Measurements from ENCODE around the gene PPP2R3A.

PPP2R3A gene

DNA sequence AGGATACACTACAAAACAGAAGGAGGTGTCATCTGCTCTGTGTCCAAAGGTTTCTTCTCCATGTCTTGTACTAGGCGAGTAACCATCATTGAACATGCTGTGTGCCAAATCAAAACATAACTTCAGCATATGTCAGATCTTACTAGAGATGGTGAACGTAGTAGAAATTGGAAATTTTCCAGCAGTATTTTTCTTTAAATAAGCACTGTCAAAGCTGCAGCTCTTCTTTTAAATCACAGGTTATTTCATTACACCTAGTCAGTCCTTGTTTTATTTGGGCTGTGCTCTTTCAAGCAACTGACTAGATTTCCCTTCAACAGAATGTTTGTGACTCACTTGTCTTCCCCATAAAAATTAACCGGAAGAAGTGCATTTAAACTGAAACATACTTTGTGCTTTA is 184.1 kb downstream of the PPP2R3A start:
- TF ChIP-seq POLR2AphosphoS5 (IDR thresholded peaks at IDR 0.05; ENCODE audit: low read depth, low read length) (no peak), TAF1 (IDR thresholded peaks at IDR 0.05; ENCODE audit: borderline replicate concordance, insufficient read depth, low read length) (no peak), FOXP2 (optimal IDR thresholded peaks at IDR 0.05; ENCODE audit: borderline replicate concordance, extremely low read depth, extremely low read length, insufficient read depth) (no peak), SIN3A (IDR thresholded peaks at IDR 0.05; ENCODE audit: borderline replicate concordance, insufficient read depth, low read length) (no peak)
- TF ChIP-seq, protein P1, sequence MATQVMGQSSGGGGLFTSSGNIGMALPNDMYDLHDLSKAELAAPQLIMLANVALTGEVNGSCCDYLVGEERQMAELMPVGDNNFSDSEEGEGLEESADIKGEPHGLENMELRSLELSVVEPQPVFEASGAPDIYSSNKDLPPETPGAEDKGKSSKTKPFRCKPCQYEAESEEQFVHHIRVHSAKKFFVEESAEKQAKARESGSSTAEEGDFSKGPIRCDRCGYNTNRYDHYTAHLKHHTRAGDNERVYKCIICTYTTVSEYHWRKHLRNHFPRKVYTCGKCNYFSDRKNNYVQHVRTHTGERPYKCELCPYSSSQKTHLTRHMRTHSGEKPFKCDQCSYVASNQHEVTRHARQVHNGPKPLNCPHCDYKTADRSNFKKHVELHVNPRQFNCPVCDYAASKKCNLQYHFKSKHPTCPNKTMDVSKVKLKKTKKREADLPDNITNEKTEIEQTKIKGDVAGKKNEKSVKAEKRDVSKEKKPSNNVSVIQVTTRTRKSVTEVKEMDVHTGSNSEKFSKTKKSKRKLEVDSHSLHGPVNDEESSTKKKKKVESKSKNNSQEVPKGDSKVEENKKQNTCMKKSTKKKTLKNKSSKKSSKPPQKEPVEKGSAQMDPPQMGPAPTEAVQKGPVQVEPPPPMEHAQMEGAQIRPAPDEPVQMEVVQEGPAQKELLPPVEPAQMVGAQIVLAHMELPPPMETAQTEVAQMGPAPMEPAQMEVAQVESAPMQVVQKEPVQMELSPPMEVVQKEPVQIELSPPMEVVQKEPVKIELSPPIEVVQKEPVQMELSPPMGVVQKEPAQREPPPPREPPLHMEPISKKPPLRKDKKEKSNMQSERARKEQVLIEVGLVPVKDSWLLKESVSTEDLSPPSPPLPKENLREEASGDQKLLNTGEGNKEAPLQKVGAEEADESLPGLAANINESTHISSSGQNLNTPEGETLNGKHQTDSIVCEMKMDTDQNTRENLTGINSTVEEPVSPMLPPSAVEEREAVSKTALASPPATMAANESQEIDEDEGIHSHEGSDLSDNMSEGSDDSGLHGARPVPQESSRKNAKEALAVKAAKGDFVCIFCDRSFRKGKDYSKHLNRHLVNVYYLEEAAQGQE (IDR thresholded peaks at IDR 0.05; ENCODE audit: insufficient read depth in 1 of 2, low read depth in 2 of 2, low read length in 2 of 2), result no peak

DNA sequence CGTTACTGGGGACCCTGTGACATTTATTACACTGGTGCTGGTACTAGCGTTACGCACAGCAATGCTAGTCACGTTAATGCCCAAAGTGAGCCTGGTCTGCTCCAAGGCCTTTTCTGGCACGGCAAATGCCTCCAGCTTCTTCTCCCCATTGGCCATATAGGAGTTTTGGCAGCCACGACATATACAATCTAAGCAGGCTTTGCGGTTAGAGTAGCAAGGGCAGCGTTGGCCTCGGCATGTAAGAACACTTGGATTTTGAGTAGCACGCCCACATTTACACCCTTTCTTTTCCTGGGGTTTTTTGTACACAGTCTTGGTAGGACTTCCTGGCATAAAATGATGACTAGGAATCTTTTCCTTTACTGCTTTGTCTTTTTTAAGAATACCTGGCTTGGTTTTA is 185.7 kb downstream of the PPP2R3A start:
- no peak for TF ChIP-seq SIN3A (IDR thresholded peaks at IDR 0.05; ENCODE audit: borderline replicate concordance, insufficient read depth, low read length)
- TF ChIP-seq, protein P1 (IDR thresholded peaks at IDR 0.05; ENCODE audit: insufficient read depth in 1 of 2, low read depth in 2 of 2, low read length in 2 of 2), result no peak
- TF ChIP-seq FOXP2 (optimal IDR thresholded peaks at IDR 0.05; ENCODE audit: borderline replicate concordance, extremely low read depth, extremely low read length, insufficient read depth), result no peak
- no peak for TF ChIP-seq TAF1 (IDR thresholded peaks at IDR 0.05; ENCODE audit: borderline replicate concordance, insufficient read depth, low read length)
- TF ChIP-seq POLR2AphosphoS5 (IDR thresholded peaks at IDR 0.05; ENCODE audit: low read depth, low read length), result no peak

DNA sequence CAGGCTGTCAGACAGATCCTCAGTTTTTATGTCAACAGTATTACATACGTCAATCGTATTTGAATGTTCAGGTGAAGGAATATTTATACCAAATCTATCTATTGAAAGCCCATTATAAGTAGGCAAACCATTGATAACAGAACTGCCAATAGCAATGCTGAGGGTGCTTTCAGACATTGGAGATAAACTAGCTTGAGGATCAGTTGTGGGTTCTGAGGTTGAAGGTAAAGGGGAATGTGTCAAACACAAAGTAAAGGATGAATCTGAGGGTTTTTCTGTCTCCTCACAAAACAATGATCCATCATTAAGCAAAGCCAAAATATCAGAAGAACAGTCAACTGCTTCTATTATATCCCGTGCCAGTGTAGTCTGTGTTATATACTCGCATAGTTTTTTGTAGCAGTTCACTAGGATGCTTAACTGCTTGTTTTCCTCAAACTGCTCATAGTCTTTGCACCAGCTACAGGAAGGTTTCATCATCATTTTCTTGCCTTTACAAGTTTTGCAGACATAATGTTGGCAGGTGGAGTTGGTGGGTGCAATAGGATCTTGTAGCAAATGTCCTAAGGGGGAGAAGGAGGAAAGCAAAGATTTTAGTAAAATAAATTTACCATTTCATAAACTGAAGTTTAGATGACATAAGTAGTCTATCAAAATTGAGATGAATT is 186.8 kb downstream of the PPP2R3A start:
- TF ChIP-seq, protein P1 (IDR thresholded peaks at IDR 0.05; ENCODE audit: insufficient read depth in 1 of 2, low read depth in 2 of 2, low read length in 2 of 2), result no peak
- no peak for TF ChIP-seq FOXP2 (optimal IDR thresholded peaks at IDR 0.05; ENCODE audit: borderline replicate concordance, extremely low read depth, extremely low read length, insufficient read depth)
- TF ChIP-seq SIN3A (IDR thresholded peaks at IDR 0.05; ENCODE audit: borderline replicate concordance, insufficient read depth, low read length), result no peak
- no peak for TF ChIP-seq POLR2AphosphoS5 (IDR thresholded peaks at IDR 0.05; ENCODE audit: low read depth, low read length)
- TF ChIP-seq TAF1 (IDR thresholded peaks at IDR 0.05; ENCODE audit: borderline replicate concordance, insufficient read depth, low read length), result no peak

DNA sequence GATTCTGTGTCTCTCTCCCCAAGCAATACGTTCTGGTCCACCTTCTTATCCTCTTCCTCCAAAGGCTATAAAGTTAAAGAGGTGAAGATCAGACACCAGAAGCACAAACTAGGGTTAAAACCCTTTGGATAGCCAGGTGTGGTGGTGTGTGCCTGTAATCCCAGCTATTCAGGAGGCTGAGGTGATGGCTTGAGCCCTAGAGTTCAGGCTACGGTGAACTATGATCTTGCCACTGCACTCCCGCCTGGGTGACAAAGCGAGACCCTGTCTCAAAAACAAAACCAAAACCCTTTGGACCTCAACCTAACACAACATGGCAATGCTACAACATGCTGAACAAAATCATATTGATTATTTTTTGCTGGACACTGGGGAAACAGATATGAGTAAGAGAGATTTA is 187.4 kb downstream of the PPP2R3A start:
- TF ChIP-seq TAF1 (IDR thresholded peaks at IDR 0.05; ENCODE audit: borderline replicate concordance, insufficient read depth, low read length), result no peak
- TF ChIP-seq SIN3A (IDR thresholded peaks at IDR 0.05; ENCODE audit: borderline replicate concordance, insufficient read depth, low read length), result no peak
- TF ChIP-seq FOXP2 (optimal IDR thresholded peaks at IDR 0.05; ENCODE audit: borderline replicate concordance, extremely low read depth, extremely low read length, insufficient read depth), result no peak
- TF ChIP-seq, protein P1 (IDR thresholded peaks at IDR 0.05; ENCODE audit: insufficient read depth in 1 of 2, low read depth in 2 of 2, low read length in 2 of 2), result no peak
- no peak for TF ChIP-seq POLR2AphosphoS5 (IDR thresholded peaks at IDR 0.05; ENCODE audit: low read depth, low read length)
